Caki2 (cell line): ENCODE data around the gene TOMT. TPM values are rescaled to one million over a fixed set of nuclear protein-coding genes. Genes with fewer than 3 reads are reported as not detected.
"Not testable (repeated sequence)": the region's sequence is repeated elsewhere in the genome, so short reads cannot be mapped to it uniquely, and the experiment has no call there.

ENCODE experiments used
- DNase-seq: peaks from one replicate; pipeline ENCODE4 v3.0.0-alpha.2; 2015; ENCODE audit warnings: low read depth
- in situ Hi-C: cut with HindIII; loops from 2 replicates; pipeline ENCODE4 v1.10.0; 2016; ENCODE audit warnings: low sequenced_read_pairs, low pct_unique_long_range_greater_than_20kb, mixed read lengths
- total RNA-seq: library from RNA; depleted of rRNA; stranded (reverse); fragments of >200 nt; shearing (Covaris generic); gene quantifications from 2 replicates; pipeline ENCODE4 v1.2.3, GENCODE V29; 2014; ENCODE audit warnings: low replicate concordance; rRNA removed

Gene TOMT
- total RNA-seq, 1 experiment from 2014 or later = not detected

- peak; percentile 78 for DNase-seq
- in situ Hi-C loops = no loop called here
Observed at GRCh38 chr11:72144807-72145565, 39.3 kb downstream of the TOMT start.

DNA sequence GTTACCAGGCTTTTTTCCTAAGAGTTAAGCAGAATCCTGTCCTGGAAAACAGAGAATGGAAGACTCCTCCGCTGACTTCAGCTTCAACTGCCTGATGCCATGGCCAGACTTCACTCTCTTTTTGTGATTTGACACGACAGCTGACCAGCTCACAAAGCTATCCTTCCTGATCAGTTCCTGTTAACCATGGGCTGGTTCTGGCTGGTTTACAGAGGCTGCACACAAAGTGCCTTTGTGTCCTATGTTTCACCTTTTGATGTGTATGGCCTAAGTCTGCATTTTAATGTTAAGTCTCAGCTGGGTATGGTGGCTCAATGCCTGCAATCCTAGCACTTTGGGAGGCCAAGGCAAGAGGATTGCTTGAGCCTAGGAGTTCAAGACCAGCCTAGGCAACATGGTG, 40.9 kb downstream of the TOMT start:
- in situ Hi-C loops = no loop called here
- no peak for DNase-seq

DNA sequence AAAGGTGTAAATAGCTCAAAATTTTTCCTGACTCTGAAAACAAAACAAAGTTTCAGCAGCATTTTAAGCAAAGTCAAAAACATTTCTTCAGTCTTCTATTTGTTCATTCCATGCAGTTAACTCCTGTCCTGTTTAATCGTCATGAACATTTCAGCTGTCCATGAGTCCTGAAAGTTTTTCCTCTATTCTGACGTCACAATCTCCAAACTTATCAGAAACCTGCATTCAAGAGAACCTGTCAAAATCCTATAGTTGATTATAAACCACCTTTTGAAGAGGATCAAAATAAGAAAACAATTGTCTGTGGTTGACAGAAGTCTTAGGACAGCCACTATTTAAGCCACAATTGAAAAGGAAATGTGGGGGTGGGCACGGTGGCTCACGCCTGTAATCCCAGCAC, 45.2 kb downstream of the TOMT start:
- no peak for DNase-seq
- in situ Hi-C loops = no loop called here

GRCh38 chr11:72153874-72154273, 48.1 kb downstream of the TOMT start:
- DNase-seq, in situ Hi-C loops: not testable (repeated sequence)

- in situ Hi-C loops = no loop called here
- no peak for DNase-seq
Observed at GRCh38 chr11:72154816-72155215, 49.1 kb downstream of the TOMT start.

DNA sequence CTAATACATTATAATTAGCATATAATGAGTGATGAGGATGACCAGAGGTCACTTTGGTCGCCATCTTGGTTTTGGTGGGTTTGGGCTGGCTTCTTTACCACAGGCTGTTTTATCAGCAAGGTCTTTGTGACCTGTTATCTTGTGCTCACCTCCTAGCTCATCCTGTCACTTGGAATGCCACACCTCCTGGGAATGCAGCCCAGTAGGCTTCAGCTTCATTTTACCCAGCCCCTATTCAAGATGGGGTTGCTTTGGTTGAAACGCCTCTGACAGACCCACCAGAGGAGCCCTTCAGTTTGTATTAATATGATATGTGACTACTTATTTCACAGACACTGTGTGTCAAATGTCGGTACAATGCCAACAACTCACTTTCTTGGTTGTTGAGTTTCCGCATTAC, 50.0 kb downstream of the TOMT start:
- no peak for DNase-seq
- in situ Hi-C loops = no loop called here

- in situ Hi-C loops = no loop called here
- DNase-seq = no peak
Observed at GRCh38 chr11:72157131-72157530, 51.4 kb downstream of the TOMT start.

Other genes with a start within 250 kb of the TOMT start
- gene DEFB131B, start 227.5 kb upstream of the TOMT start, total RNA-seq = not detected in 2 replicates
- gene XNDC1N, start 177.3 kb upstream of the TOMT start, total RNA-seq = 4.1 and 6.6 TPM in 2 replicates
- gene RNF121, start 176.9 kb upstream of the TOMT start, total RNA-seq = 74.1 and 79.4 TPM in 2 replicates
- 1.0 and 4.3 TPM in 2 replicates for gene IL18BP, start 107.0 kb upstream of the TOMT start, total RNA-seq
- 73.8 and 81.0 TPM in 2 replicates for gene NUMA1, start 25.4 kb upstream of the TOMT start, total RNA-seq
- 9.4 and 14.9 TPM in 2 replicates for gene LRRC51, start 25.1 kb upstream of the TOMT start, total RNA-seq
- 90.8 and 117 TPM in 2 replicates for gene LAMTOR1, start 2.6 kb upstream of the TOMT start, total RNA-seq
- gene ANAPC15, start 6.8 kb downstream of the TOMT start, total RNA-seq = 29.1 and 35.5 TPM in 2 replicates
- not detected in 2 replicates for gene FOLR3, start 29.8 kb downstream of the TOMT start, total RNA-seq
- gene FOLR1, start 86.2 kb downstream of the TOMT start, total RNA-seq = 7.3 and 8.4 TPM in 2 replicates
- not detected in 2 replicates for gene FOLR2, start 110.9 kb downstream of the TOMT start, total RNA-seq
- 29.1 and 30.8 TPM in 2 replicates for gene INPPL1, start 118.8 kb downstream of the TOMT start, total RNA-seq
- gene PHOX2A, start 138.3 kb downstream of the TOMT start, total RNA-seq = not detected in 2 replicates